Neural progenitor cell (in vitro differentiated cells): ENCODE results near the gene ANKRD28. TPM values are rescaled to one million over a fixed set of nuclear protein-coding genes. Genes with fewer than 3 reads are reported as not detected.

Experiments used
- DNase-seq: peaks from one replicate; pipeline ENCODE4 v3.0.0-alpha.2; 2016; ENCODE audit warnings: low spot score
- H2AFZ ChIP-seq: fragments of 200-600 bp; sonication (generic); replicated peaks from 2 replicates; pipeline ENCODE4 v1.6.1; 2016; ENCODE audit warnings: antibody characterized with exemption
- H3F3A ChIP-seq: fragments of 200-600 bp; sonication (generic); 2 replicates; pipeline ENCODE4 v1.6.1; 2016; ENCODE audit warnings: antibody characterized with exemption, low read depth
- H3K27ac ChIP-seq: fragments of 200-600 bp; sonication (generic); 2 replicates; pipeline ENCODE4 v1.5.1; 2016; ENCODE audit warnings: mild to moderate bottlenecking
- H3K27me3 ChIP-seq: fragments of 200-600 bp; sonication (generic); 2 replicates; pipeline ENCODE4 v1.6.1; 2016; ENCODE audit warnings: mild to moderate bottlenecking, moderate library complexity
- H3K36me3 ChIP-seq: fragments of 200-600 bp; sonication (generic); 2 replicates; pipeline ENCODE4 v1.5.1; 2016
- H3K4me1 ChIP-seq: fragments of 200-600 bp; sonication (generic); 2 replicates; pipeline ENCODE4 v1.6.1; 2016; ENCODE audit warnings: mixed run types
- H3K4me2 ChIP-seq: fragments of 200-600 bp; sonication (generic); 2 replicates; pipeline ENCODE4 v1.6.1; 2016
- H3K4me3 ChIP-seq: fragments of 200-600 bp; sonication (generic); 2 replicates; pipeline ENCODE4 v1.5.1; 2016
- H3K79me2 ChIP-seq: fragments of 200-600 bp; sonication (generic); 2 replicates; pipeline ENCODE4 v1.6.1; 2016; ENCODE audit warnings: low read depth
- H3K9ac ChIP-seq: fragments of 200-600 bp; sonication (generic); 2 replicates; pipeline ENCODE4 v1.6.1; 2016
- H3K9me3 ChIP-seq: fragments of 200-600 bp; sonication (generic); 2 replicates; pipeline ENCODE4 v1.5.1; 2016; ENCODE audit warnings: low read depth
- H4K20me1 ChIP-seq: fragments of 200-600 bp; sonication (generic); 2 replicates; pipeline ENCODE4 v1.6.1; 2016; ENCODE audit warnings: low read depth
- H3K27ac Mint-ChIP-seq: 3 replicates; pipeline ENCODE4 v1.8.0; 2021; ENCODE audit warnings: mixed read lengths
- H3K27me3 Mint-ChIP-seq: 2 replicates; pipeline ENCODE4 v1.8.0; 2022; ENCODE audit warnings: low read depth, mild to moderate bottlenecking, inconsistent platforms, moderate library complexity, mixed read lengths; ENCODE audit not compliant: insufficient read depth
- H3K36me3 Mint-ChIP-seq: 3 replicates; pipeline ENCODE4 v1.8.0; 2021; ENCODE audit warnings: mixed read lengths
- H3K4me1 Mint-ChIP-seq: 3 replicates; pipeline ENCODE4 v1.8.0; 2021; ENCODE audit warnings: mixed read lengths
- H3K4me3 Mint-ChIP-seq: 3 replicates; pipeline ENCODE4 v1.8.0; 2021; ENCODE audit warnings: mild to moderate bottlenecking, moderate library complexity, mixed read lengths
- H3K9me3 Mint-ChIP-seq: 3 replicates; pipeline ENCODE4 v1.8.0; 2020; ENCODE audit warnings: mixed read lengths
- EZH2 ChIP-seq: fragments of 200-600 bp; sonication (generic); IDR thresholded peaks from 2 replicates; pipeline ENCODE4 v1.6.1; 2017; ENCODE audit warnings: antibody characterized with exemption, mild to moderate bottlenecking, moderate library complexity
- EZH2phosphoT487 ChIP-seq: fragments of 200-600 bp; sonication (generic); IDR thresholded peaks from 2 replicates; pipeline ENCODE4 v1.6.1; 2017; ENCODE audit warnings: antibody characterized with exemption
- total RNA-seq: library from RNA; depleted of rRNA; stranded (reverse); fragments of >200 nt; gene quantifications from 2 replicates; pipeline ENCODE4 v1.2.3, GENCODE V29; 2015; ENCODE audit warnings: low replicate concordance
- TF ChIP-seq, protein P1 (sequence below): fragments of 200-600 bp; sonication (generic); IDR thresholded peaks from 2 replicates; pipeline ENCODE4 v1.5.1; 2017; ENCODE audit warnings: antibody characterized with exemption, mild to moderate bottlenecking

ANKRD28 gene
- total RNA-seq, 1 donor from 2014 or later, result 36.4 TPM

DNA sequence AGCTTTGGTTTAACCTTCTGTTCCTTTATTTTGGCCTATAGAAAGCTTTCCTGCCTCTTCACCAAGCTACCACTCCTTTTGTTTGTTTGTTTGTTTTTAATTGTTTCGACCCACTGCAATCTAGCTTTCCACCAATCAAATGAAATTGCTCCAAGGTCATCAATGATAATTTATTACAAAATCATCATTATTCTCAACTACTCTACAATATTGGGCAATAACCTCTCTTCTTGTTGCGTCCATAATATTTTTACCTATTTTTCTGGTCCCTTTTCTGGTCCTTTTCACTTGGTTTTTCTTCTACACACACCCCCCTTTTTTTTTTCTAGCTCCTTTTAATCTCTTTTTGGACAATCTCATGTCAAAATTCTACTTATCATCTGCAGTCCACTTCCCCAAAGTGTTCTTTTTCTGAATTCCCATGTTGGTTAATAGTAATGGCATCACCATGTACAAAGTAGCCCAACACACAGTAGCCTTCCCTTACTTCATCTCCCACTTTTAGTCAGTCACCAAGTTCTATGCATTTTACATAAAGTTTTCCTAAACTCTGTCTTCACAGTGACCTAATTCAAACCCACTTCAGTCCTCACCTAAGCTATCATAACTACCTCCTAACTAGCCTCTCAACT lies 11.0 kb upstream of the ANKRD28 start:
- no peak overlapping the region for H2AFZ ChIP-seq
- no peaks in the 10 kb centered on the region for H4K20me1 ChIP-seq
- Mint-ChIP-seq H3K36me3 (peaks cover 2% of the 10 kb centered on the region), H3K27ac (no peak overlapping the region), H3K9me3 (no peaks in the 10 kb centered on the region), H3K4me3 (no peak overlapping the region), H3K27me3 (no peaks in the 10 kb centered on the region), H3K4me1 (no peaks in the 10 kb centered on the region)
- peaks cover 19% of the 10 kb centered on the region for H3K79me2 ChIP-seq
- H3K27me3 ChIP-seq, result no peaks in the 10 kb centered on the region
- H3F3A ChIP-seq, result no peaks in the 10 kb centered on the region
- no peak for DNase-seq
- H3K36me3 ChIP-seq, result no peaks in the 10 kb centered on the region
- TF ChIP-seq EZH2phosphoT487 (no peak), EZH2 (no peak)
- TF ChIP-seq, protein P1, sequence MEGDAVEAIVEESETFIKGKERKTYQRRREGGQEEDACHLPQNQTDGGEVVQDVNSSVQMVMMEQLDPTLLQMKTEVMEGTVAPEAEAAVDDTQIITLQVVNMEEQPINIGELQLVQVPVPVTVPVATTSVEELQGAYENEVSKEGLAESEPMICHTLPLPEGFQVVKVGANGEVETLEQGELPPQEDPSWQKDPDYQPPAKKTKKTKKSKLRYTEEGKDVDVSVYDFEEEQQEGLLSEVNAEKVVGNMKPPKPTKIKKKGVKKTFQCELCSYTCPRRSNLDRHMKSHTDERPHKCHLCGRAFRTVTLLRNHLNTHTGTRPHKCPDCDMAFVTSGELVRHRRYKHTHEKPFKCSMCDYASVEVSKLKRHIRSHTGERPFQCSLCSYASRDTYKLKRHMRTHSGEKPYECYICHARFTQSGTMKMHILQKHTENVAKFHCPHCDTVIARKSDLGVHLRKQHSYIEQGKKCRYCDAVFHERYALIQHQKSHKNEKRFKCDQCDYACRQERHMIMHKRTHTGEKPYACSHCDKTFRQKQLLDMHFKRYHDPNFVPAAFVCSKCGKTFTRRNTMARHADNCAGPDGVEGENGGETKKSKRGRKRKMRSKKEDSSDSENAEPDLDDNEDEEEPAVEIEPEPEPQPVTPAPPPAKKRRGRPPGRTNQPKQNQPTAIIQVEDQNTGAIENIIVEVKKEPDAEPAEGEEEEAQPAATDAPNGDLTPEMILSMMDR, result no peak
- no peak overlapping the region for H3K27ac ChIP-seq
- no peaks in the 10 kb centered on the region for H3K9me3 ChIP-seq
- H3K4me1 ChIP-seq, result peaks cover 5% of the 10 kb centered on the region
- H3K4me2 ChIP-seq, result no peak overlapping the region
- H3K4me3 ChIP-seq, result no peak overlapping the region
- no peak overlapping the region for H3K9ac ChIP-seq

DNA sequence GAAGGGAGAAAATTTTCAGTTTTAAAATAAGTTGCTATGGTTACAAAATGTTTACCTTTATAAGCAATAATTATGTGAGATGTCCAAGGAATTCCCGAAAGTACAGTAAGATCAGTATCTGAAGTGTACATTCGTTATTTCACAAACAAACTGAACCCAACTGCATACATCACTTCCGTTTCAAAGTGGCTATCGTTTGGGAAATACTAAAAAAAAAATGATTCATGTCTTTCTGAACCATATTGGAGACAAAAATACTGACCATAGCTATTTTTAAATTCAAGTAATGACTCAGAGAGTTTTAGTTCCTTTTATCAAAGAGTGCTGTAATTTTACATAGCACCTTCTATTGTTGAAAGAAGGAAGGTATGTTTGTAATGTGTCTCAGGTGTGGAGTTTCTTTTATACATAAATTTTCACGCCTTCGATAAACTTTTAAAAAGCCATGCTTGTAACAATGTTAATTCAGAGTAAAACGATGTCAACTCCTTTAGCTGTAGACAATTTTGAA lies 8.0 kb upstream of the ANKRD28 start:
- Histone ChIP-seq H3K9ac (no peak overlapping the region), H3K4me1 (peaks cover 5% of the 10 kb centered on the region), H3K4me3 (no peak overlapping the region), H4K20me1 (no peaks in the 10 kb centered on the region), H3K9me3 (no peaks in the 10 kb centered on the region), H3K27ac (no peak overlapping the region), H3K27me3 (no peaks in the 10 kb centered on the region), H3K36me3 (no peaks in the 10 kb centered on the region), H3K79me2 (peaks cover 21% of the 10 kb centered on the region), H3F3A (no peaks in the 10 kb centered on the region), H2AFZ (no peak overlapping the region), H3K4me2 (no peak overlapping the region)
- no peaks in the 10 kb centered on the region for H3K4me1 Mint-ChIP-seq
- no peaks in the 10 kb centered on the region for H3K9me3 Mint-ChIP-seq
- no peak for DNase-seq
- H3K4me3 Mint-ChIP-seq, result no peak overlapping the region
- H3K27ac Mint-ChIP-seq, result no peak overlapping the region
- peaks cover 4% of the 10 kb centered on the region for H3K36me3 Mint-ChIP-seq
- no peaks in the 10 kb centered on the region for H3K27me3 Mint-ChIP-seq
- TF ChIP-seq, protein P1, result no peak
- no peak for TF ChIP-seq EZH2
- TF ChIP-seq EZH2phosphoT487, result no peak

DNA sequence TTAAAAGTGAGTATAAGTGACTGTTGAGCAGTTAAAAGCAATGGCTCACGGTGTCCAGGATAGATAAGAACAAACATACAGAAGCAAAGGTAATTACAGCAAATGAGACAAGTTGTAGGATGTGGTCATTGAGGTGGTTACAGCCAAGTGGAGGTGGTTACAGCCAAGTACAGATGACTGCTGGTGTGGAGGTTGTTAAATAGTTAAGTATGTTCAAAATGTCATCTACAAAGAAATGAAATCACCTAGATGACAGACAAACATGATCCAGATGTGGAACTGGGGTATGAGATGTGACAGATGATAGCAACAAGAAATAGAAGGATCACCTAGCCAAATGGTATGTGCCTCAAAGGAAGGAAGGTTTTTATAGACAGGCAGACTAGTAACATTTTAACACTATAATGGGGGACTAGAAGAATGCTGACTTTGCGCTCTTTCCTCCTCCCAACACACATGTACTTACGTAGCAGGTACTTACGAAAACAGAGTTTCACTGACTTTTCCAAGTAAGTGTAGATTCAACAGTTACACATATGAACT lies 6.8 kb upstream of the ANKRD28 start:
- Histone ChIP-seq H3K79me2 (peaks cover 24% of the 10 kb centered on the region), H3K4me2 (no peak overlapping the region), H3K4me1 (peaks cover 8% of the 10 kb centered on the region), H3K27me3 (no peaks in the 10 kb centered on the region), H3K27ac (no peak overlapping the region), H4K20me1 (no peaks in the 10 kb centered on the region), H3F3A (no peaks in the 10 kb centered on the region), H3K9ac (no peak overlapping the region), H3K4me3 (no peak overlapping the region), H2AFZ (no peak overlapping the region), H3K36me3 (no peaks in the 10 kb centered on the region), H3K9me3 (no peaks in the 10 kb centered on the region)
- Mint-ChIP-seq H3K27ac (no peak overlapping the region), H3K4me1 (peaks cover 3% of the 10 kb centered on the region), H3K36me3 (peaks cover 4% of the 10 kb centered on the region), H3K9me3 (no peaks in the 10 kb centered on the region), H3K4me3 (no peak overlapping the region), H3K27me3 (no peaks in the 10 kb centered on the region)
- TF ChIP-seq EZH2phosphoT487, result no peak
- TF ChIP-seq, protein P1, result no peak
- no peak for TF ChIP-seq EZH2
- DNase-seq, result no peak
